MM.1S (cell line): ENCODE results near the gene CADM4.

Experiments
- CTCF ChIP-seq: fragments of 300-600 bp; sonication (generic); IDR thresholded peaks from 2 replicates; pipeline ENCODE4 v1.5.1; 2016; ENCODE audit warnings: antibody characterized with exemption, low read length, mixed read lengths
- EZH2 ChIP-seq: fragments of 300-600 bp; sonication (generic); optimal IDR thresholded peaks from 2 replicates; pipeline ENCODE3; 2017; ENCODE audit warnings: low read depth, mild to moderate bottlenecking, antibody characterized with exemption, low read length, mixed read lengths
- EZH2phosphoT487 ChIP-seq: fragments of 300-600 bp; sonication (generic); IDR thresholded peaks from 2 replicates; pipeline ENCODE4 v1.6.1; 2018; ENCODE audit warnings: antibody characterized with exemption, low read length

DNA sequence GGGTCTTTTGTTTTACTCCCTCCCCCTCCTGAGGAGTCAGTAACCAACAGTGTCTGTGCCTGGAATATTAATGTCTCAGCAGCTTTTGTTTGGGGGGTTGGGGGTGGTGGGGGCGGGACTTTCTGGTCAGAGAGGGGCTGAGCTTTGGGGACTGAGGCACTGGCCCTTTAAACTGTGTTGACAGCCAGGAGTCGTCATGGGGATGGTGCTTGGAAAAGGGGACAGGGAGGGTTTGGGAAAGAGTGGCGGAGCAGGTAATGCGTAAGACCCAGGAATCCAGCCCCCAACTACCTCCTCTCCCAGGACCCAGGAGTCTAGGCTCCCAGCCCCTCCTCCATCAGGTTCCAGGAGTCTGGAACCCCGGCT lies 5.2 kb downstream of the CADM4 start:
- TF ChIP-seq CTCF (no peak), EZH2phosphoT487 (no peak), EZH2 (no peak)
